Muscle layer of colon (tissue), 2 donors: ENCODE results near the gene JHY.

Source experiments
- H3K27ac ChIP-seq: one replicate; pipeline ENCODE4 v1.7.0; 2013; ENCODE audit warnings: low read depth, mild to moderate bottlenecking, low read length, moderate library complexity
- H3K27me3 ChIP-seq, 2 donors: one replicate each; pipeline ENCODE4 v1.7.0; 2013; ENCODE audit warnings: low read length in 2 of 2, mild to moderate bottlenecking in 2 of 2; ENCODE audit not compliant: insufficient read depth in 2 of 2, control insufficient read depth in 1 of 2
- H3K36me3 ChIP-seq: one replicate; pipeline ENCODE4 v1.7.0; 2013; ENCODE audit warnings: mild to moderate bottlenecking, low read length; ENCODE audit not compliant: insufficient read depth
- H3K4me1 ChIP-seq: one replicate; pipeline ENCODE4 v1.7.0; 2013; ENCODE audit warnings: mild to moderate bottlenecking, low read length; ENCODE audit not compliant: insufficient read depth
- H3K4me3 ChIP-seq, 2 donors: one replicate each; pipeline ENCODE4 v1.7.0; 2013; ENCODE audit warnings: low read length in 2 of 2, low read depth in 1 of 2, mild to moderate bottlenecking in 1 of 2, moderate library complexity in 1 of 2
- H3K9ac ChIP-seq: one replicate; pipeline ENCODE4 v1.7.0; 2013; ENCODE audit warnings: low read length
- H3K9me3 ChIP-seq: one replicate; pipeline ENCODE4 v1.7.0; 2013; ENCODE audit warnings: mild to moderate bottlenecking, low read length
- donor health status: abdominal sarcoma.
- donor health status: Adenocarcinoma of cecum.

JHY gene

DNA sequence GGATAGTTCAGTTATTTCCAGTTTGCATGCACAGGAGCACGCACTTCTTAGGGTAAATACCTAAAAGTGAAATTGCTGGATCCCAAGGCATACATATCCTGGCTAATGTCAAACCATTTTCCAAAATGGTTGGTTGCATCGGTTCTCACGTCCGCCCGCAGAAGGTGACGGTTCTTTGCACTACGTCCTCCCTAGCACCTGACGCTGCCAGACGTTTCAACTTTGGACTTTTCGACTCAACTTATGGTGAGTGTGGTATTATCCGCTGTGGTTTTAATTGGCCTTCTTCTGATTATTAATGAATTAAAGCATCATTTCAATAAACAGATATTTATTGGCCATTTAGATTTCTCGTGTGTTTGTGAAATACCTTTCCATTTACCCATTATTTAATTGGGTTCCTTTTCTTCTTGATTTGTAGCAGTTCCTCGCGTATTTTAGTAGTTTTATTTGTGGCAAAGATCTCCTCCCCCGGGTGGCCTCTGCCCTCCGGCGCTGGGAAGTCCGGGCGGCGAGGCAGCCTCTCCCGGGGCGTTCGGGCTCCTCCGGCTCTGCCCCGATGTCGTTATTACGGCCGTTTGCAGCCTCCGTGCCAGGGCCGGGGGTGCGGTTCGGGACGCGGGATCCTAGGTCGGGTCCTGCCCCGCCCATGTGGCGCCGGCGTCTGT lies at the start of gene JHY:
JHY (plus strand) TSS at position 571 of the 668 bp plus-strand sequence. CDS start 3,091 bp downstream, outside the sequence.
- H3K27me3 ChIP-seq: no peaks in the 10 kb centered on the region
- H3K27ac ChIP-seq: peak within 1 kb of the TSS; percentile 27
- no peaks in the 10 kb centered on the region for H3K4me1 ChIP-seq
- H3K4me3 ChIP-seq: peak within 1 kb of the TSS; percentile 67 to 70
- no peaks in the 10 kb centered on the region for H3K36me3 ChIP-seq
- no peaks in the 10 kb centered on the region for H3K9me3 ChIP-seq
- peak within 1 kb of the TSS; percentile 34 for H3K9ac ChIP-seq

DNA sequence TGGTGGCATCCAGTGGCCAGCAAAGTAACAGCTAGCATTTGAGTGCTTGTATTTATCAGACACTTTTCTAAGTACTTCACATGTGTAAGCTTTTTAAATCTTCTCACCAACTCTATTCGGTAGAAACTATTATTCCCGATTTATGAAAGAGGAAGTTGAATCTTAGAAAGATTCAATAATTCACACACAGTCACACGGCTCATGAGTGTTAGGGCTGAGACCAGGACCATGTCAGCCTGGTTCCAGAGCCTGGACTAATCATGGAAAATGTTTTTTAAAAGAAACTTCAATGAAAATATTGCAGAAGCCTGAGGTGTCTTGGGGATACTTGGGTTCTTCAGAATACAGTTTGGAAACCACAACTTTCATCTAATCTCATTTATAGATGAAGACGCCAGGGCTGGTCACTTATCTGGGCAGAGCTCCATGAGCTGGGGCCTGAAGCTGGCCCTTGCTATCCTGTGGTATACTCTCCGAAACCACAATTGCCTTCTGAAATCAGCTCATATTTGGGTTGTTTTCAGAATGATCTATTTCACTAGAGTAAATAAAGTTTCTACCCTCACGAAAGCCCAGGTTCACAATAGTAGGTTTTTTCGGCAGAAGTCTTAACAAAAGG lies 48.6 kb upstream of the JHY start:
- H3K27ac ChIP-seq: no peak overlapping the region
- no peaks in the 10 kb centered on the region for H3K4me1 ChIP-seq
- no peaks in the 10 kb centered on the region for H3K9me3 ChIP-seq
- no peaks in the 10 kb centered on the region for H3K36me3 ChIP-seq
- H3K4me3 ChIP-seq: no peak overlapping the region
- no peak overlapping the region for H3K9ac ChIP-seq
- H3K27me3 ChIP-seq: no peaks in the 10 kb centered on the region

DNA sequence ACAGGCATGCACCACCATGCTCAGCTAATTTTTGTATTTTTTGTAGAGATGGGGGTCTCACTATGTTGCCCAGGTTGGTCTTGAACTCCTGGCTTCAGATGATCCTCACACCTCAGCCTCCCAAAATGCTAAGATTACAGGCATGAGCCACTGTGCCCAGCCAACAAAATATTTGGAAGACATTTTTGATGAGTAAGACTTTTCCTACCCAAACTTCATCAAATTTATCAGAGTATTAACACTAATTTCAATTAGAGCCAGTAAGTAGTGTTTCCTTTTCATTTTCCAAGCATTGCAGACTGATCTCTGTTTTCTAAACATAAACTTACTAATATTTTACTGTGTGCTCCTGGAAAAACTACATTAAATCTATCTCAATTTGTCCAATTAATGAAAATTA lies 45.6 kb upstream of the JHY start:
- no peaks in the 10 kb centered on the region for H3K4me1 ChIP-seq

DNA sequence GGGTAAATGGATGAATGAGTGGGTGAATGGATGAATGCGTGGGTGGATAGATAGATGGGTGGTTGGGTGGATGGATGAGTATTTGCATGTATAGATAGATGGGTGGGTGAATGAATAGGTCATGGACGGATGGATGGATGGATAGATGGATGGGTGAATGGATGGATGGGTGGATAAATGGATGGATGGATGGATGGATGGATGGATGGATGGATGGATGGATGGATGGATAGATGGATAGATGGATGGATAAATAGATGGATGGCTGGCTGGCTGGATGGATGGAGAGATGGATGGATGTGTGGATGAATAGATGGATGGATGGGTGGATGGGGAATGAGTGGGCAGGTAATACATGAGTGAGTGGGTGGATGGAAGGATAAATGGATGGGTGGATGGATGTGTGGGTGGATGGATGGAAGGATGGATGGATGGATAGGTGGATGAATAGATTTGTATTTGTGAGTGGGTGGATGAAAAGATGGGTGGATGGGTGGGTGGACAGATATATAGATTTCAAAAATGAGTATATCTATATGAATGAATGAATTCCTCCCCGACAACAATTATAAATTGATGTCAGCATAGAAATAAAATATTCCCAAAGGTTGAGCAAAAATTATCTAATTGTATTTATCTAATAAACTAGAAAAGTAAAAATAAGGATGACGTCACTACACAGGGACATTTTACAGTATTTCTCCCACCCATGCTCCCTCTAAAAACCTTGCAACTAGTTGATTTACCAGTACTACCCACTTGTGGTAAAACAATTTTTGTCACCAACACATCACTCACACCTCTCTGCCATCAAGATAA lies 44.8 kb upstream of the JHY start:
- H3K27ac ChIP-seq: no peak overlapping the region
- H3K27me3 ChIP-seq: no peaks in the 10 kb centered on the region
- H3K9ac ChIP-seq: no peak overlapping the region
- H3K9me3 ChIP-seq: no peaks in the 10 kb centered on the region
- H3K4me1 ChIP-seq: no peaks in the 10 kb centered on the region
- no peak overlapping the region for H3K4me3 ChIP-seq
- no peaks in the 10 kb centered on the region for H3K36me3 ChIP-seq

More for the DNA sequence above, 45.6 kb upstream of the JHY start:
- H3K27ac ChIP-seq: no peak overlapping the region
- no peak overlapping the region for H3K4me3 ChIP-seq
- no peaks in the 10 kb centered on the region for H3K36me3 ChIP-seq
- no peaks in the 10 kb centered on the region for H3K9me3 ChIP-seq
- no peaks in the 10 kb centered on the region for H3K27me3 ChIP-seq
- H3K9ac ChIP-seq: no peak overlapping the region

DNA sequence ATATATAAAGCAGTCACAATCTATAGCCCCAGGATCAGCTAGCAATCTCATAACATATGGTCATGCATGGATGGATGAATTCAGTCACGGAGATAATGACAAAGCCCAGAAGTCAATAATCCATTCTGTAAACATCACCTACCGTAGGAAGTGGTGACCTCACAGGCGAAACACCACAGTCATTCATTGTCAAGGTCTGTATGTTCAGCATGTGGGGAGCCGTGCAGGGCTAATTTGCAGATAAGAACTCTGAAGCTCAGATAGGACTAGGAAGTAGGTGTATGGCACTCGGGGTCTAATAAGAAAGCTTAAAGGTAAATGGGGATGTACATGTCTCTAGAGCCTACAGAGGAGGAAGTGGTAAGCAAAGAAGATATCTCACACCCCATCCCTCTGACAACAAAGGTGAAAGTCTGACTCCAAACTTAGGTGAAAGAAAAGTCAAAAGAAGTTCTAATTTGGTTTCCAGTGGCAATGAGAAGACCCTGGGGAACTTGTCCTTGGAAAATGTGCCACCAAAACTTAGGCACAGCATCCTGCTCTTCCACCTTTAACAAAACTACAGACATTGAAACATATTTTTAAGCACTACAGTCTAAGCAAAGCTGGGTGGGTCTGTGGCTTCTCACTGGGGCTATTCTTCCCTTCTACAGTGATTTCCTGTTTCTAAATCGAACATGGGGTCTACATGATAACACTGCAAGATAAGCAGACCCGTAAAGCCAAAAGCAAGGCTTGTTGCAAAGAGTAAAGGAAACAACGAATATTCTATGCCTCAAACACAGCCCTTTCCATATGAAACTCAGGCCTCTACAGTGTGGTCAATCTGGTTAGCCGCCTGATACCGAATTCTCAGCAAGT lies 39.0 kb upstream of the JHY start:
- H3K36me3 ChIP-seq: no peaks in the 10 kb centered on the region
- no peaks in the 10 kb centered on the region for H3K4me1 ChIP-seq
- H3K27ac ChIP-seq: no peak overlapping the region
- H3K4me3 ChIP-seq: no peak overlapping the region
- no peaks in the 10 kb centered on the region for H3K9me3 ChIP-seq
- no peaks in the 10 kb centered on the region for H3K27me3 ChIP-seq
- no peak overlapping the region for H3K9ac ChIP-seq

DNA sequence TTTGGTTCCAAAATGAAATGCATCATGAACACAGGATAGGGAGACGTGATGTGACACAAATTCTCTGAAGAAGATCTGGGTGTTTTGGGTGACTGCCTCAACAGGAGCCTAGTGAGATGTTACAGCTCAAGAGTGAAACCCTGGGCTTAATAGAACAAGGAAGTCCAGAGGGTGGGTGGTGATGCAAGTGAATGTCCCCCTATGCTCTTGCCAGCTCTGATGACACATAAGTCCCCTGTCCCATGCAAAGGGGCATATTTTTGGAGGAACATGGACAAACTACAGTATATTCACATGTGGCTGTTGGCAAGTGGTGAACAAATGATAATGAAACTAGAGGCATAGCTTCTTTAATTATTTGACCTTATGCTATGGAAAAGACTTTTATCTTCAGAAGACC lies 35.1 kb upstream of the JHY start:
- no peaks in the 10 kb centered on the region for H3K4me1 ChIP-seq
- no peaks in the 10 kb centered on the region for H3K27me3 ChIP-seq
- H3K36me3 ChIP-seq: no peaks in the 10 kb centered on the region
- H3K27ac ChIP-seq: no peak overlapping the region
- H3K9ac ChIP-seq: no peak overlapping the region
- no peak overlapping the region for H3K4me3 ChIP-seq
- H3K9me3 ChIP-seq: no peaks in the 10 kb centered on the region

DNA sequence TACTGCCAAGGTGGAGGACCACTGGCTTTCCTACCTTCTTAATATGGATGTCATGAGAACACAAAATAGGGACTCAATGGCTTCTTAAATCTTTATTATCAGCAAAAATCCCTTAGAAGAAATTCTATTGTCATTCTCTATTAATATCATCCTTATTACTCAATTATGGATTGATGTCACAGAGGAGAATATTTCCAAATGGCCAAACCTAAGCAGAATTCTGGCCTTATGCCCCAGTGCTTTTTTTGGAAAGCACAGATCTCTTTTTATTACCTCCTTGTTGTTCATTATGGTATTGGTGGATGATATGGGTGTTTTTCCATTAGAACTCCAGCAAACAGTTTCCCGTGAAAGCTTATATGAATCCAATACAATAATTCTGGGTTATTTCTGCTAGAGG lies 34.4 kb upstream of the JHY start:
- no peaks in the 10 kb centered on the region for H3K9me3 ChIP-seq
- H3K36me3 ChIP-seq: no peaks in the 10 kb centered on the region
- no peaks in the 10 kb centered on the region for H3K4me1 ChIP-seq
- no peak overlapping the region for H3K4me3 ChIP-seq
- H3K27ac ChIP-seq: no peak overlapping the region
- H3K27me3 ChIP-seq: no peaks in the 10 kb centered on the region
- no peak overlapping the region for H3K9ac ChIP-seq

DNA sequence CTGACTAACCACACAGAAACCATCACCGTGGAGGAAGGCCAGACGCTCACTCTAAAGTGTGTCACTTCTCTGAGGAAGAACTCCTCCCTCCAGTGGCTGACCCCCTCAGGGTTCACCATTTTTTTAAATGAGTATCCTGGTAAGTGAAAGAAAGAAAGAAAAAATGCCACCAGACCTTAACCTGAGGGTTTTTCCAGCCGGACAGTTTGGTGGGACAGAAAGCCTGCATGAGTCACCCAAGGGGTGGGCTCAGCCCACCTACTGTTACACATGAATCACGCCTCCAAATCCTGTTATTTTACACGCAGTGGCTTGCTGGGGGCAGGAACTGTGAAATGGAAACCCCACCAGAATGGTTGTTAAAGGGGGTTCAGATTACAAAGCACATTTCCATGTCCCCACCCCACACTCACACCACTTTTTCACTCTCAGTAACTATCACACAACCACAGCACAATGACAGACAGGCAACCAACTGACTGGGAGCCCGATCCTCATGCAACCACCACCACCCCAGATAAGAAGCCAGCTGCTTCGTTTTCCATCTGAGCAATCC lies 32.4 kb upstream of the JHY start:
- Histone ChIP-seq H3K9ac (no peak overlapping the region), H3K27ac (no peak overlapping the region), H3K4me1 (peaks cover 3% of the 10 kb centered on the region), H3K9me3 (no peaks in the 10 kb centered on the region), H3K27me3 (no peaks in the 10 kb centered on the region), H3K36me3 (no peaks in the 10 kb centered on the region), H3K4me3 (no peak overlapping the region)

DNA sequence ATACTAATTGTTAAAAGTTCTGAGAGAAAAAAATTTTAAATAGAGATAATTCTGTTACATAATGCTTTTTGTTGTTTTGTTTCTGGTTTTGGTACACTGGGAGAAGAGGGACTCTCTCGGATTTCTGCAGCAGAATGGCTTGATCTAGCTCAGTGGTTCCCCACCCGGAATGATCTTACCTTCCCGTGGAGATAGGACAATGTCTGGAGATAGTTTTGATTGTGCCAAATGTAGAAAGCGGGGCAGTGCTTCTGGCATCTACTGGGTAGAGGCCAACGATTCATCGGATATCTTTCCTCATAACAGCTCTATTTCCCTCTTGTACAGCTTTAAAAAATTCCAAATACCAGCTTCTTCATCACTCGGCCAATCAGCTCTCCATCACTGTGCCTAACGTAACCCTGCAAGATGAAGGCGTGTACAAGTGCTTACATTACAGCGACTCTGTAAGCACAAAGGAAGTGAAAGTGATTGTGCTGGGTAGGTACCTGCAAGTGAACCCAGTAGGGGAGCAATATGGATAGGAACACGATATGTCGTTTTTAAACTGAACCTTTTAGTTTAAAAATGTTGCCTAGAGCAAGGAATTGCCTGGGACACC lies 31.1 kb upstream of the JHY start:
- Histone ChIP-seq H3K9ac (no peak overlapping the region), H3K27ac (no peak overlapping the region), H3K36me3 (no peaks in the 10 kb centered on the region), H3K4me1 (peaks cover 3% of the 10 kb centered on the region), H3K9me3 (no peaks in the 10 kb centered on the region), H3K4me3 (no peak overlapping the region), H3K27me3 (no peaks in the 10 kb centered on the region)

DNA sequence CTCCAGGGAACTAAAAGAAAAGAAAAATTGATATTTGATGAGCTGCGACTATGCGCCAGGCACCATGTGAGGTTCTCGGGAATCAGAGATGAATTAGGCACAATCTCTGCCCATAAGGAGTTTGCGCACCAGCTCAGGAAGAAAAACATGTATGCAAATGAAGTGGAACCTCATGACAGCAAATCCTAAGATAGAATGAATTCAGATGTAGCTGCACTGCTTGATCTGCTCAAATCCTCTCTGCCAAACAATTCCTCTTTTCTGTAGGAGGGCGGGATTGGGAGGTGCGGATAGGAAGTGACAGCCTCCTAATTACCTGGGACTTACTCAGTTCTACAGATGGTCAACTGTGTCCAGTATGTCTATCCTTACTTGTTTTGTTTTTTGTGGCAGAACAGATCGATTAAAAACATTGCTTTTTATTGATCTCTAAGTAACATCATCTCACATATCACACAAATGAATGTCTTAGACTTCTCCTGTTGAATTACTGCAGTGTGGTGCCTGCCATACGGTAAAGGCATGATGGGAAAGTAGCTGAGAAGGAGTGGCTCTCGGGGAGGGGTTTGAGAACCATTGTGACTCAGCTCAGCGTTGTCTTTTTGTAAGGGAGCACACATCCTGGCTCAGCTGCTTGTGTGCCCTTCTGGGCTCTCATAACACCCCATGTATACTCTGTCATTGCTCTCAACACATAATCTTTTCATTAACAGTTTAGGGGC lies 30.3 kb upstream of the JHY start:
- Histone ChIP-seq H3K36me3 (no peaks in the 10 kb centered on the region), H3K4me1 (peaks cover 3% of the 10 kb centered on the region), H3K9me3 (no peaks in the 10 kb centered on the region), H3K4me3 (no peak overlapping the region), H3K27me3 (no peaks in the 10 kb centered on the region), H3K27ac (no peak overlapping the region), H3K9ac (no peak overlapping the region)
